ENCODE data around the gene SMKR1. TPM values are rescaled to one million over a fixed set of nuclear protein-coding genes. Genes with fewer than 3 reads are reported as not detected.

Gene SMKR1
- total and polyA plus RNA-seq, 8 donors, result 0.46 to 4.5 (median 1.1) TPM

DNA sequence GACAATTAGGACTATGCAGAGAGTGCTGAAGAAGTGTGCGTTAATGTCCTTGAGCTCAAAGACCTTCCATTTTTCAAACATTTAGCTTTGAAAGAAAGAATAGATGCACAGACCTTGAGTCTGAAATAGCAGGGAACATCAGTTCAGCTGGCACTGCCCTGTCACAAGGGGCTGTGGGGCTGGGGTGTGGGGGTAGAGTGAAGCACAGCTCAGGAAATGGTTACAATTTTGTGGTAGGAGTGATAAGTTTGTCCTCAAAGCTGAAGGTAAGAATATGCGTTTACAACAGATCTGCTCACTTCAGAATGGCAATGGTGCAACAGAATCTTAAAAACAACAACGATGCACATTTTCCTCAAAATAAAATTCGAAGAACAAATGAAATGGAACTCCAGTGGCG is 33.6 kb downstream of the SMKR1 start:
- FAIRE-seq, result no peak
- intact Hi-C loops (cut with DNase I), result no loop called here
- H3K9me3 ChIP-seq, result no peaks in the 10 kb centered on the region
- no peaks in the 10 kb centered on the region for H3K27me3 ChIP-seq
- TF ChIP-seq, protein P1, sequence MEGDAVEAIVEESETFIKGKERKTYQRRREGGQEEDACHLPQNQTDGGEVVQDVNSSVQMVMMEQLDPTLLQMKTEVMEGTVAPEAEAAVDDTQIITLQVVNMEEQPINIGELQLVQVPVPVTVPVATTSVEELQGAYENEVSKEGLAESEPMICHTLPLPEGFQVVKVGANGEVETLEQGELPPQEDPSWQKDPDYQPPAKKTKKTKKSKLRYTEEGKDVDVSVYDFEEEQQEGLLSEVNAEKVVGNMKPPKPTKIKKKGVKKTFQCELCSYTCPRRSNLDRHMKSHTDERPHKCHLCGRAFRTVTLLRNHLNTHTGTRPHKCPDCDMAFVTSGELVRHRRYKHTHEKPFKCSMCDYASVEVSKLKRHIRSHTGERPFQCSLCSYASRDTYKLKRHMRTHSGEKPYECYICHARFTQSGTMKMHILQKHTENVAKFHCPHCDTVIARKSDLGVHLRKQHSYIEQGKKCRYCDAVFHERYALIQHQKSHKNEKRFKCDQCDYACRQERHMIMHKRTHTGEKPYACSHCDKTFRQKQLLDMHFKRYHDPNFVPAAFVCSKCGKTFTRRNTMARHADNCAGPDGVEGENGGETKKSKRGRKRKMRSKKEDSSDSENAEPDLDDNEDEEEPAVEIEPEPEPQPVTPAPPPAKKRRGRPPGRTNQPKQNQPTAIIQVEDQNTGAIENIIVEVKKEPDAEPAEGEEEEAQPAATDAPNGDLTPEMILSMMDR (IDR thresholded peaks at IDR 0.05), result no peak
- H3K27ac ChIP-seq, result no peak overlapping the region
- no peaks in the 10 kb centered on the region for H3K4me1 ChIP-seq
- H3K4me3 ChIP-seq, result no peak overlapping the region
- ATAC-seq, result no peak
- H3K36me3 ChIP-seq, result no peaks in the 10 kb centered on the region
- WGBS, 2 donors, result 65 to 82% methylated on average over 5 of the region's 5 CpGs
- DNase-seq, result no peak

DNA sequence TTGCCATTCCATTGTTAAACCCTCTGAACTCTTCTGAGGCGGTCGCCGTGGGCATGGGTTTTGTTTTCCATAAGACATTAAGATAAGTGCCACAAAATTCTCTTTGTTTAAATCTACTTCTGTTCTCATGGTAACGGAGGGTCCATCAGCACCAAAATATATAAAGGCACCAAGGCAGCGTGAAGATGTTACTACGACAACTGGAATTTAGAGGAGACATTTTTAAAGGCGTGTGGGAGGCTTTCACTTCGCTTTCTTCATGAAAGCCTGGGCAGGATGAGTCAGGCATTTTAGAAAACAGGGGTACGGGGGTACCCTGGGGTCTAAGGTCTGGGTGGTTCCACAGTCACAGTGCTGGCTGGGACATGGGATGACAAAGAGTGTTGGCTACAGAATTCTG is 34.0 kb downstream of the SMKR1 start:
- intact Hi-C loops (cut with DNase I), result no loop called here
- Histone ChIP-seq H3K27ac (no peak overlapping the region), H3K4me3 (no peak overlapping the region), H3K27me3 (no peaks in the 10 kb centered on the region), H3K9me3 (no peaks in the 10 kb centered on the region), H3K4me1 (no peaks in the 10 kb centered on the region), H3K36me3 (no peaks in the 10 kb centered on the region)
- TF ChIP-seq, protein P1 (IDR thresholded peaks at IDR 0.05), result no peak
- no peak for FAIRE-seq
- no peak for ATAC-seq
- DNase-seq, result no peak
- 84 to 87% methylated on average over 9 of the region's 9 CpGs for WGBS, 2 donors

DNA sequence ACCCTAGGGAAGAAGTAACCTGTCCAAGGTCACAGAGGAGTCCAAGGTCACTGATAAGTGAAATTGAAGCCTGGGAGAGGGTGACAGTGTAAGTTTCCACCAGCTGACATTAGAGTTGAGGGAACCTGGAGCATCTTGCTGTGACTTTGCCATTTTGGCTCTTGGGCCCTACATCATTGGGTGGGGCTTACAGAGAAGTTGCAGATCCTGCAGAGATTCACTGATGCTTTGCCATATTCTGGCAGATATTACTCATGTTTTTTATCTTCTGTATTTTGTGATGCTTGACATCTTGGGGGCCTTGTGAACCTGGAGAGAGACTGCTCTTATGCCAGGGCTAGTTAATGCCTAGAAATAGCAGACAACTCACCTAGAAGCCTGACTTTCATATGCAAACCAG is 36.5 kb downstream of the SMKR1 start:
- intact Hi-C loops (cut with DNase I), result no loop called here
- no peaks in the 10 kb centered on the region for H3K9me3 ChIP-seq
- H3K4me3 ChIP-seq, result no peak overlapping the region
- H3K27ac ChIP-seq, result no peak overlapping the region
- DNase-seq, result no peak
- no peaks in the 10 kb centered on the region for H3K27me3 ChIP-seq
- FAIRE-seq, result no peak
- ATAC-seq, result no peak
- no peaks in the 10 kb centered on the region for H3K4me1 ChIP-seq
- no peaks in the 10 kb centered on the region for H3K36me3 ChIP-seq
- TF ChIP-seq, protein P1 (IDR thresholded peaks at IDR 0.05), result no peak

DNA sequence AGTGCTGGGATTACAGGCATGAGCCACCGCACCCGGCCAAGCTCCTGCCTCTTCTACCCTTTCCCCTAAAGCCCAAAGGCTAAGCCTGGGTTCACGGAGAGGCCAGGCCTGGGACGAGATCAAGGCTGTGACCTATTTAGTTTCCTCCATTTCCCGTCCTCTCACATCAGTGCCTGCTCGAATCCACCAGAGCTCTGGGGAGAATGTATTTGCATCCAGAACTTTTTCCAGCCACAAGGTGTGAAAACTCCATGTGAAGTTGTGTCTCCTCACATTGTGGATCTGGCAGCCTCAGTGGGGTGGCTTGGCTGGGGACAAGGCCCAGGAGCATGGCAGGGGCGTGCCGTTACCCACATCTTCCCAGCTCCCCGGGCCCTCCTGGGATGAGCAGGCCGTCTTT is 38.0 kb downstream of the SMKR1 start:
- WGBS, 2 donors, result 87 to 90% methylated on average over 10 of the region's 10 CpGs
- Histone ChIP-seq H3K4me1 (no peaks in the 10 kb centered on the region), H3K9me3 (no peaks in the 10 kb centered on the region), H3K36me3 (no peaks in the 10 kb centered on the region), H3K4me3 (no peak overlapping the region), H3K27me3 (no peaks in the 10 kb centered on the region), H3K27ac (no peak overlapping the region)
- no peak for DNase-seq
- intact Hi-C loops (cut with DNase I), result no loop called here
- TF ChIP-seq, protein P1 (IDR thresholded peaks at IDR 0.05), result no peak
- ATAC-seq, result no peak
- FAIRE-seq, result no peak

DNA sequence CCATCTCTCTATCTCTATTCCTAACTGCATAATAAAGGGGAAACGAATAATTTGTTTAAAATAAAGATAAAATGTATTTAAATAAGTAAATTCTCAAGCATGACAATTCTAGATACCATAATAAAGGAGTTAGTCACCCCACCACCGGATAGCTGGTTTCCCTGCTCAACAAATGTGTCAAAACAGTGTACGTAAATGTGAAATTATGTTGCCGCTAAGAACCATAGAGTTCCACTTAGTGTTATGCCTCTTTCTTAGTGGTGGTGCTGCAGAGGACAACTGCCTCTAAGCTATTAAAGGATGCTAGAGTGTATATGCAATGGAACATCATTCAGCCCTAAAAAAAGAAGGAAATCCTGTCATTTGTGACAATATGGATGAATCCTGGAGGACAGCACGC is 42.4 kb downstream of the SMKR1 start:
- no peak for ATAC-seq
- TF ChIP-seq, protein P1 (IDR thresholded peaks at IDR 0.05), result no peak
- no peaks in the 10 kb centered on the region for H3K27me3 ChIP-seq
- no peak for FAIRE-seq
- intact Hi-C loops (cut with DNase I), result no loop called here
- H3K9me3 ChIP-seq, result no peaks in the 10 kb centered on the region
- no peak overlapping the region for H3K27ac ChIP-seq
- H3K4me3 ChIP-seq, result no peak overlapping the region
- no peaks in the 10 kb centered on the region for H3K4me1 ChIP-seq
- 77 to 84% methylated on average over 5 of the region's 5 CpGs for WGBS, 2 donors
- no peak for DNase-seq
- no peaks in the 10 kb centered on the region for H3K36me3 ChIP-seq
